Gastroesophageal sphincter (tissue), 3 donors: ENCODE data around the gene DMD.

Experiments used
- CTCF ChIP-seq, 4 experiments: fragments of 200-600 bp in 2 of 4; fragments of 450-650 bp in 2 of 4; sonication (generic) in 1 of 4; IDR thresholded peaks; one replicate each; pipeline ENCODE4 v1.5.1; 2017 to 2019; ENCODE audit warnings: antibody characterized with exemption in 4 of 4, mild to moderate bottlenecking in 2 of 4, moderate library complexity in 2 of 4
- POLR2A ChIP-seq, 2 donors: fragments of 450-650 bp; IDR thresholded peaks; one replicate each; pipeline ENCODE4 v1.6.1; 2017; ENCODE audit warnings: antibody characterized with exemption in 2 of 2, mild to moderate bottlenecking in 2 of 2, moderate library complexity in 1 of 2

DNA sequence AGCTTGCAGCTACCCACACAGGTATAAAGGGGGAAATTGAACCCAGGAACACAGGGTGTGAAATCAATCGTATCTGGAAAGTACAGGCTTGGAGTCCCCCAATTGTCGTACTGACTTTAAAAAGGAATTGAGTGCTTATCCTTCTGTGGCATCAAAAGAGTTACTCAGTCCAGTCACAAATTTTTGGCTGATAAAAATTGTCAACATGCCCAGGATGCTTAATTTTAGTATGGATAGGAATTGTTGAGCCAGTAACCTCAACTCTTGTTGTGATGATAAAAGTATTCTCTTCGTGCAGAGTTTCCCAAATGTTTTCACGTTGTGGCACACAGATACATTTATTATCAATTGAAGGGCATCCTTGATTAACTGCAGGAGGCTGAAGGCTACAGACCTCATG lies 2096.0 kb downstream of the DMD start:
- TF ChIP-seq CTCF (IDR thresholded peaks at IDR 0.05) (no peak), POLR2A (IDR thresholded peaks at IDR 0.05) (no peak)
